Mucosa of descending colon (tissue), 3 donors: ENCODE measurements around the gene LEFTY2. TPM values are rescaled to one million over a fixed set of nuclear protein-coding genes. Genes with fewer than 3 reads are reported as not detected.
"Not testable (repeated sequence)": the region's sequence is repeated elsewhere in the genome, so short reads cannot be mapped to it uniquely, and the experiment has no call there.

ENCODE experiments used
- ATAC-seq: fragments of 200-7000 bp; cut with Tn5 transposase; one replicate; pipeline ENCODE4 v1.9.1; 2020; ENCODE audit warnings: mild to moderate bottlenecking, moderate library complexity
- DNase-seq, 3 donors: peaks; one replicate each; pipeline ENCODE4 v3.0.0-alpha.2; 2020
- H3K36me3 ChIP-seq: fragments of 200-600 bp; one replicate; pipeline ENCODE4 v1.8.0; 2021; ENCODE audit warnings: low read depth, mild to moderate bottlenecking
- H3K4me1 ChIP-seq: fragments of 200-600 bp; one replicate; pipeline ENCODE4 v1.8.0; 2021; ENCODE audit warnings: low read depth, mild to moderate bottlenecking
- H3K4me3 ChIP-seq: fragments of 200-600 bp; one replicate; pipeline ENCODE4 v1.8.0; 2021; ENCODE audit warnings: mild to moderate bottlenecking
- H3K9me3 ChIP-seq: fragments of 200-600 bp; one replicate; pipeline ENCODE4 v1.8.0; 2021; ENCODE audit warnings: mild to moderate bottlenecking
- CTCF ChIP-seq: fragments of 200-600 bp; IDR thresholded peaks from one replicate; pipeline ENCODE4 v1.8.0; 2022; ENCODE audit warnings: antibody characterized with exemption, mild to moderate bottlenecking
- intact Hi-C, 2 donors: fragments of 100-400 bp; cut with DNase I in 1 of 2; cut with micrococcal nuclease in 1 of 2; formaldehyde crosslinking; loops; one replicate each; pipeline versions ENCODE4 v1.11.0 to v1.11.1; 2022; cut with DNase I, micrococcal nuclease
- total RNA-seq, 3 donors: library from RNA; stranded (reverse); fragmentation: NEBNext Ultra II Directional in 2 of 3; extraction: Animal tissue kit (Norgen Biotek cat#: 25700) in 2 of 3; gene quantifications; one replicate each; pipeline versions ENCODE4 v1.2.1 to v1.2.4, GENCODE V29; 2021 to 2023
- donor health status: DM: no; HTN: no; CAD: no; lungs with moderate emphysema.
- donor health status: DM: no; HTN: no; CAD: no.
- donor health status: DM: no; HTN: yes; CAD: no.

Gene LEFTY2
- total RNA-seq, 3 donors from 2014 or later: 0.32 to 0.77 (median 0.35) TPM

DNA sequence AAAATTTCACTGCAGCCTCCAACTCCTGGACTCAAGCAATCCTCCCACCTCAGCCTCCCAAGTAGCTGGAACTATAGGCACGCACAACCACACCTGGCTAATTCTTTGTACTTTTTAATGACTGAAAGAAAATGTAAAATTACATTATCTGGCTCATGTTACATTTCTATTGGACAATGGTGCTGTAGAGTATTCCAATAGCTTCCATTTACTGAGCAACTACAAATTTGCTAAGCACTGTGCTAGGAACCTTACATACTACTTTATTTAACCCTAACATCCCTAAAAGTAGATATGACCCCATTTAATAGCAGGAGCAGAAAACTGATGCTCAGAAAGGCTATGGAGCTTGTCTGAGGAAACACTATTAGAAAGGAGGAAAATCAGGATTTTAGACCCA lies 38.4 kb upstream of the LEFTY2 start:
- intact Hi-C loops: loop anchor here (10.0 kb wide), 2 partner anchors 505 to 655 kb away; no protein-coding TSS in a partner anchor
- Histone ChIP-seq H3K36me3 (no peaks in the 10 kb centered on the region), H3K9me3 (no peaks in the 10 kb centered on the region), H3K4me1 (peaks cover 13% of the 10 kb centered on the region), H3K4me3 (no peak overlapping the region)
- TF ChIP-seq CTCF: no peak
- no peak for ATAC-seq
- no peak for DNase-seq

DNA sequence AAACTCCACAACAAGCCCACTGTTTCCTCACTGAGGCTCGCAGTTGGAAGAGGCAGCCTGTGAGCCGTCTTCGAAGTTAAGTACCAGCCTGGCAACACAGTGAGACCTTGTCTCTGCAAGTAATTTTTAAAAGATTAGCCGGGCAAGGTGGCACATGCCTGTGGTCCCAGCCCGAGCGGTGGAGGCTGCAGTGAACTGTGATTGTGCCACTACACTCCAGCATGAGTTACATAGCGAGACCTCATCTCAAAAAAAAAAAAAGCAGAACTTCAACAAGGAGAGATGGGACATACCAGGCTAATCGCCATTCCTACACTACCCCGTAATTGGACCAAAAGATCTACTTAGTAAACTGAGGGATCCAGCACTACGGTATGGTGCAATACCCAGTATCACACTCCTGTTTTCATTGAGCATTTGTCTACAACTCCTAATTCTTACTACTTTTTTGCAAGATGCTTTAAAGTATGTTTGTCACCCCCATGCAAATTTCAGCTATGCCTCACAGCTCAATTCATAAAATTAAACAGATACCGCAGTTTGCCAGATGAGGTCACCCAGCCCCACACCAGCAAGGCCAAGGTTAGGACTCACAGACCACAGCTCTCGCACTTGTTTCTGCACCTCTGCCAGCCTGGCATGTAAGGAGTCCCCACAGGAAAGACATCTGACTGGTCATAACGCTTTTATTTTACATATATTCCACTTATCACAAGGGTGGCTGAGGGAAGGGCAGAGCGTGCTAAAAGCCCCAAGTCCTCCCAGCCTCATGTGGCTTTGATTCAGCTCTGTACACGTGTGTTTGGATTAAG lies 37.1 kb upstream of the LEFTY2 start:
- Histone ChIP-seq H3K36me3 (no peaks in the 10 kb centered on the region), H3K4me3 (no peak overlapping the region), H3K4me1 (peaks cover 13% of the 10 kb centered on the region), H3K9me3 (no peaks in the 10 kb centered on the region)
- intact Hi-C loops: loop anchor here (10.0 kb wide), 2 partner anchors 503 to 653 kb away; no protein-coding TSS in a partner anchor
- no peak for TF ChIP-seq CTCF
- ATAC-seq (no peak), DNase-seq (no peak)

DNA sequence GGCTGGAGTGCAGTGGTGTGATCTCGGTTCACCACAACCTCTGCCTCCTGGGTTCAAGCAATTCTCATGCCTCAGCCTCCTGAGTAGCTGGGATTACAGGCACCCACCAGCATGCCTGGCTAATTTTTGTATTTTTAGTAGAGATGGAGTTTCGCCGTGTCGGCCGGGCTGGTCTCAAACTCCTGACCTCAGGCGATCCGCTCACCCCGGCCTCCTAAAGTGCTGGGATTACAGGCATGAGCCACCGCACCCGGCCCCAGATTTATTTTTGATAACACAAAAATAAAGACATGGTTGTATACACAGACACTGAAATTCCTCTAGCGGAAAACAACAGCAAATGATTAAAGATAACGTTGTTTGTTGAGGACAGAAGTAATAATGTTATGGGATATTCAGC lies 34.1 kb upstream of the LEFTY2 start:
- not testable (repeated sequence) for H3K36me3 ChIP-seq, H3K4me3 ChIP-seq, ATAC-seq, H3K9me3 ChIP-seq, H3K4me1 ChIP-seq, DNase-seq
- intact Hi-C loops: loop anchor here (10.0 kb wide), 2 partner anchors 500 to 650 kb away; no protein-coding TSS in a partner anchor

GRCh38 chr1:225974454-225974853 lies 33.4 kb upstream of the LEFTY2 start:
- H3K4me3 ChIP-seq: no peak overlapping the region
- no peaks in the 10 kb centered on the region for H3K9me3 ChIP-seq
- intact Hi-C loops: loop anchor here (10.0 kb wide), 2 partner anchors 500 to 650 kb away; no protein-coding TSS in a partner anchor
- ATAC-seq: no peak
- H3K4me1 ChIP-seq: peaks cover under 1% of the 10 kb centered on the region
- no peak for TF ChIP-seq CTCF
- DNase-seq: no peak
- no peaks in the 10 kb centered on the region for H3K36me3 ChIP-seq

- ATAC-seq: peak; percentile 94
- Histone ChIP-seq H3K9me3 (no peaks in the 10 kb centered on the region), H3K4me3 (no peak overlapping the region), H3K36me3 (no peaks in the 10 kb centered on the region), H3K4me1 (no peaks in the 10 kb centered on the region)
- DNase-seq: peak; percentile 61 to 79 (median 62)
- intact Hi-C loops: loop anchor here (10.0 kb wide), 2 partner anchors 498 to 648 kb away; no protein-coding TSS in a partner anchor
- TF ChIP-seq CTCF: no peak
These were observed 32.1 kb upstream of the LEFTY2 start for GRCh38 chr1:225973158-225973557.
